ENCODE results near the gene OSBPL3.

GRCh38 chr7:24948739-24949138, 31.2 kb downstream of the OSBPL3 start:
- TF ChIP-seq CTCF (IDR thresholded peaks at IDR 0.05) (no peak), POLR2A (IDR thresholded peaks at IDR 0.05) (no peak)

All from esophagus squamous epithelium (tissue), 4 donors.